GM21786 (cell line): ENCODE data around the gene SLC6A18.
"Not testable (repeated sequence)": the region's sequence is repeated elsewhere in the genome, so short reads cannot be mapped to it uniquely, and the experiment has no call there.

ENCODE experiments used
- ATAC-seq: cut with Tn5 transposase; IDR thresholded peaks from one replicate; pipeline ENCODE4 v1.9.1; 2021; ENCODE audit not compliant: unreplicated experiment

The SLC6A18 gene

DNA sequence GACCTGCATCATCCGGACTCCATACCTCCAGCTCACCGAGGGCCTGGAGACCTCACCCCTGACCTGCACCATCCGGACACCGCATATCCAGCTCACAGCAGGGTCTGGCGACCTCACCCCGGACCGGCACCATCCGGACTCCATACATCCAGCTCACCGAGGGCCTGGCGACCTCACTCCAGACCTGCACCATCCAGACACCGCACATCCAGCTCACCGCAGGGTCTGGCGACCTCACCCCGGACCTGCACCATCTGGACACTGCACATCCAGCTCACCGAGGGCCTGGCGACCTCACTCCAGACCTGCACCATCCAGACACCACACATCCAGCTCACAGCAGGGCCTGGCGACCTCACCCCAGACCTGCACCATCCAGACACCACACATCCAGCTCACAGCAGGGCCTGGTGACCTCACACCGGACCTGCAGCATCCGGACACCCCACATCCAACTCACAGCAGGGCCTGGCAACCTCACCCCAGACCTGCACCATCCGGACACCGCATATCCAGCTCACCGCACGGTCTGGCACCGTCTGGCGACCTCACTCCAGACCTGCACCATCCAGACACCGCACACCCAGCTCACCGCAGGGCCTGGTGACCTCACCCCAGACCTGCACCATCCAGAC is 59.3 kb downstream of the SLC6A18 start:
- not testable (repeated sequence) for ATAC-seq

DNA sequence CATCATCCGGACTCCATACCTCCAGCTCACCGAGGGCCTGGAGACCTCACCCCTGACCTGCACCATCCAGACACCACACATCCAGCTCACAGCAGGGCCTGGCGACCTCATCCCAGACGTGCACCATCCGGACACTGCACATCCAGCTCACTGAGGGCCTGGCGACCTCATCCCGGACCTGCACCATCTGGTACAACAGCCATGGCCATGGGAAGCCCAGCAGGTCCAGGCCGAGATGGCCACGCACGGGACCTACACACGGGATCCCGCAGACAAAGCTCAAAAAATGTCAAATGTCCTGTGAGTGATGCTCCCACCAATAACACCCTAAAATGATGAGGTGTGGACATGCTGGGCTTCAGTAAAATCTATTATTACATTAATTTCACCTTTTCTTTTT is 60.0 kb downstream of the SLC6A18 start:
- no peak for ATAC-seq

- no peak for ATAC-seq
These were observed 60.7 kb downstream of the SLC6A18 start for GRCh38 chr5:1285883-1286291.

DNA sequence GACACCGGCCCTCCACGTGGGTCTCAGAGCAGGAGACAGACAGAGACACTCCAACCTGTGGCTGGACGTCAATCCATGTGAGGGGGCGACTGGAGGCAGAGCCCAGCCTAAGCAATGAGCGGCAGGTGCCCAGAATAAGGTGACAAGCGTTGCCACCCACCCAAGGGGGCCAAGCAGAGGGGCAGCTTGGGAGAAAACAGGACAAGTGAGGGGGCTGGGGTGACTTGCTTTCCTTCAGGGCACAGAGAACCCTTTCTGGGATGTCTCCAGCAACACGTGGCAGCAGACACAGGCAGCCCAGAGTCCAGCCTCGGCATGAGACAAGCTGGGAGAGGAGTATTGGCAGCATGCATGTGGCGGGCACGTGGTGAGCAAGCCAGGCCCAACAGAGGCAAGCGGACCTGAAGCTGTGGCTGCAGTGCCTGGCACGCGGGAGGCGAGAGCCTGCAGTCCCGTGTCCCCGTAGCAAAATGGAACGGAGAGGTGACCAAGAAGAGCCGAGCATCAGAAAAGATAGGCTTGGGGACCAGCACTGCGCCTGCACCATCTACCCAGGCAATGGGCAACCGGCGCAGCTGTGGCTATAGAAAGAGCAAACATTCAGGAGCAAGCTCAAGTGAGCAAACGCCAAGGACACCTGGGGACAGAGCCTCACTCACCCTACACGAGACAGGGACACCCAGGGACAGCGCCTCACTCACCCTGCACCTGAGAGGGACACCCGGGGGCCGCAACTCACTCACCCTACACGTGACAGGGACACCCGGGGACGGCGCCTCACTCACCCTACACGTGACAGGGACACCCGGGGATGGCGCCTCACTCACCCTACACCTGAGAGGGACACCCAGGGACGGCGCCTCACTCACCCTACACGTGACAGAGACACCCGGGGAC is 63.5 kb downstream of the SLC6A18 start:
- no peak for ATAC-seq

GRCh38 chr5:1289559-1289958 is 64.4 kb downstream of the SLC6A18 start:
- not testable (repeated sequence) for ATAC-seq

DNA sequence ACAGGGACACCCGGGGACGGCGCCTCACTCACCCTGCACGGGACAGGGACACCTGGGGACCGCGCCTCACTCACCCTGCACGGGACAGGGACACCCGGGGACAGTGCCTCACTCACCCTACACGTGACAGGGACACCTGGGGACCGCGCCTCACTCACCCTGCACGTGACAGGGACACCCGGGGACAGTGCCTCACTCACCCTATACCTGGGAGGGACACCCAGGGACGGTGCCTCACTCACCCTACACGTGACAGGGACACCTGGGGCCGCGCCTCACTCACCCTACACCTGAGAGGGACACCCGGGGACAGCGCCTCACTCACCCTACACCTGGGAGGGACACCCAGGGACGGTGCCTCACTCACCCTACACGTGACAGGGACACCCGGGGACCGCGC is 65.8 kb downstream of the SLC6A18 start:
- ATAC-seq: not testable (repeated sequence)

- no peak for ATAC-seq
These were observed 66.5 kb downstream of the SLC6A18 start for GRCh38 chr5:1291611-1292080.

- ATAC-seq: no peak
These were observed 67.0 kb downstream of the SLC6A18 start for GRCh38 chr5:1292139-1292538.

DNA sequence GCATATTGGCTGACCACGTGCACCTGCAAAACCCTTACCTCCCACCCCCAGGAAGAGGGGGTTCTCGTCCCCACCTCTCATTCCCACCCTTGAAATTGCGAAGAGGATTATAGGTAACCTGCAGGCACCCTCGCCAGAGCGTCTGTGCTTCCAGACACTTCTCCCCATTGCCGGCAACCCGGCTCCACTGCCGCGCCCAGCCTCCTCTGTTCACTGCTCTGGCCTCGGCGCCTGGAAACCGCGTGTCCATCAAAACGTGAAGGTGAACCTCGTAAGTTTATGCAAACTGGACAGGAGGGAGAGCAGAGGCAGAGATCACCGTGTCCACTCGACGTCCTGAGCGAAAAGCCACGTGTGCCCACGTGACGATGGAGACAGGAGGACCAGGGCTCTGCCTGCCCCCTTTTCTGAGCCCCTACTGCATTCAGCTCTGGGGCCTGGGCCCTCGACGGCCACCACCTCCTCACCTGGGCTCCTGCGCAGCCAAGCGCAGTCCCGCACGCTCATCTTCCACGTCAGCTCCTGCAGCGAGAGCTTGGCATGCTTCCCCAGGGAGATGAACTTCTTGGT is 67.8 kb downstream of the SLC6A18 start:
- no peak for ATAC-seq

GRCh38 chr5:1293416-1294205 is 68.4 kb downstream of the SLC6A18 start:
- no peak for ATAC-seq

- no peak for ATAC-seq
These were observed 69.1 kb downstream of the SLC6A18 start for GRCh38 chr5:1294206-1294834.

DNA sequence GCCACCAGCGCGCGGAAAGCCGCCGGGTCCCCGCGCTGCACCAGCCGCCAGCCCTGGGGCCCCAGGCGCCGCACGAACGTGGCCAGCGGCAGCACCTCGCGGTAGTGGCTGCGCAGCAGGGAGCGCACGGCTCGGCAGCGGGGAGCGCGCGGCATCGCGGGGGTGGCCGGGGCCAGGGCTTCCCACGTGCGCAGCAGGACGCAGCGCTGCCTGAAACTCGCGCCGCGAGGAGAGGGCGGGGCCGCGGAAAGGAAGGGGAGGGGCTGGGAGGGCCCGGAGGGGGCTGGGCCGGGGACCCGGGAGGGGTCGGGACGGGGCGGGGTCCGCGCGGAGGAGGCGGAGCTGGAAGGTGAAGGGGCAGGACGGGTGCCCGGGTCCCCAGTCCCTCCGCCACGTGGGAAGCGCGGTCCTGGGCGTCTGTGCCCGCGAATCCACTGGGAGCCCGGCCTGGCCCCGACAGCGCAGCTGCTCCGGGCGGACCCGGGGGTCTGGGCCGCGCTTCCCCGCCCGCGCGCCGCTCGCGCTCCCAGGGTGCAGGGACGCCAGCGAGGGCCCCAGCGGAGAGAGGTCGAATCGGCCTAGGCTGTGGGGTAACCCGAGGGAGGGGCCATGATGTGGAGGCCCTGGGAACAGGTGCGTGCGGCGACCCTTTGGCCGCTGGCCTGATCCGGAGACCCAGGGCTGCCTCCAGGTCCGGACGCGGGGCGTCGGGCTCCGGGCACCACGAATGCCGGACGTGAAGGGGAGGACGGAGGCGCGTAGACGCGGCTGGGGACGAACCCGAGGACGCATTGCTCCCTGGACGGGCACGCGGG is 69.9 kb downstream of the SLC6A18 start, which contains the start of gene TERT:
TERT (minus strand) TSS at position 234 of the 815 bp plus-strand sequence; CDS start at position 155, 79 bp downstream.
- no peak for ATAC-seq

- ATAC-seq: no peak
These were observed 70.5 kb downstream of the SLC6A18 start for GRCh38 chr5:1295650-1296037.
